T-helper 9 cell (primary cell): ENCODE measurements around the gene TENM4.

Source experiments
- DNase-seq: peaks from one replicate; pipeline ENCODE4 v3.0.0-alpha.2; 2020

TENM4 gene

GRCh38 chr11:79110321-79110720 lies 330.5 kb downstream of the TENM4 start:
- no peak for DNase-seq

DNA sequence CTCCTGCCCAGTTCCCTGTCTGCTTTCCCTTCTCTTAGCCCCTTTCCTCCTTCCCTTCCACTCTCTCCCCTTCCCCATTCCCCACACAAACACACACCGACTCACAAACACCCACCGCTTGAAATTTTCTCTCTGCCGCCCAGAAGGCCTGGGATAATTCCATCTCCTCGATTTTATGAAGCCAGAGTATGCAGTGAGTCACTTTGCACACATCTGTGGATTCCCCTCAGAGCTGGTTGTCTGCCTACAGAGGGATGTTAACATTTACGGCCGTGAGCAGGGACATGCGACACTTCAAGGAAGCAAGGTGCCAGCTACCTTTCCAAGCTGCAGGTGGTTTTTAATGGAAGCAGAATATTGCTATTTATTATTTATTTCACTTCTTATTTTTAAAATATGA lies 332.0 kb downstream of the TENM4 start:
- DNase-seq = no peak

- no peak for DNase-seq
Observed at GRCh38 chr11:79102840-79103239, 338.0 kb downstream of the TENM4 start.

GRCh38 chr11:79101656-79102055 lies 339.2 kb downstream of the TENM4 start:
- DNase-seq = no peak

DNA sequence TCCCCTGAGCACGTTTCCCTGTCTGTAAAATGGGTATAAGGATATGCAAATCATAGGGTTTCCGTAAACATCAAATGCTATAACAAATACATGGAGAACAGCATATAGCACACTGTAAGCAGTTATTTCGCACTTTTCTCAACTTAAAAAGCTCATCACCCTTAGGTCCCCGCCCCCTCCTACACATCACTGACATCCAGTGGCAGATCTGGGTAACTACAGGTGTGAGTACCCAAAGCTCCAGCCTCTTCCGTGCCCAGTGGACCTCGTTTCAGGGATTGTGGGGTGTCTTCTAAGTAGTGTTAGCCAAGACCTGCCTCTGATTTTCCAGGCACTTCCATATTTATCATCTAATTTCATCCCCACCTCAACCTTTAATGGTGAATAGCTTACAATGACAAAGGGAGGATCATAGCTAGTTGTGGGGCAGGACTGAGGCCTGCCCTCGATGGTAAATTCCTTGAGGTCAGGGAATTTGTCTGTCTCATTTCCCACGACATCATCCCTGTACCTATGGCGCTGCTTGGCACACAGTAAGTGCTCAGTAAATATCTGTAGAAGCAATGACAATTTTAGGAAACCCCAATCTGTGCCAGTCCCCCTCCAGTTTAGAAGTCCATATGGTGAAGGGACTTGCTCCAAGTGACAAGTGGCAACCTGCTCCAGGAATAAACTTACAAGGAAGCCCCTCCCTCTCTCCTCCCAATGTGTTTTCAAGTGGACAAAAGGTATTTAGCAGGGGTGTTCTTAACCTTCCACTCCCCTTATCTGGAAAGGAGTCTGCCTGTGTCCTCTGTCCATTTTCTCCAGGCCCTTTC lies 340.5 kb downstream of the TENM4 start:
- DNase-seq = no peak

- DNase-seq = no peak
Observed at GRCh38 chr11:79098146-79098545, 342.7 kb downstream of the TENM4 start.

DNA sequence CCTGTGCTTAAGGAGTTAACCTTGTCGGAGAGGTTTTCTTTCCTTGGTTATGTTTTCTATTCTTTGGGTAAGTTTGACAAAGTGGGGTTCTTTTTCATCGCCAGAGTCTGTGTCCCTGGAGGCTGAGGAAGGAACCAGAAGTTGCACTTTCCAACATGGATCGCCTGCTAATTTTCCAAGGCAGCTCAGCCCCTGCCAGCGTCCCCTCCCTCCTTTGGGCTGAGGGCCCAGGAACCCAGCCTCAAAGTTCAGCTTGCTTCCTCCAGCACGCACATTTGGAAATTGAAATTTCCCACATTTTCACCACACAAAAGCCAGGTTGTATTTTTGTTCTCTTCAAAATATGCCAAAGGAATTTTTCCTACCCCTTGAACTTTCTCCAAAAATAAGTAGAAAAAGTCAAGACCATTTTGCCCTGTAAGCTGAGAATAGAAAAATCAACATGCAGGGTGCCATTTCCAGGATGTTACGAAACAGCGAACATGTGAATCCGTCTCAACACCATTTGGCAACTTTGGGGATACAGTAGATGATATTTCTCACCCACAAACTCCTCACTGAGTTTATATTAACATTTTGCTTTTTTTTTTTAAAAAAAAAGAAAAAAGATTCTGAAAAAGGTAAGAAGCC lies 343.5 kb downstream of the TENM4 start:
- no peak for DNase-seq

- no peak for DNase-seq
Observed at GRCh38 chr11:79095424-79095823, 345.4 kb downstream of the TENM4 start.

DNA sequence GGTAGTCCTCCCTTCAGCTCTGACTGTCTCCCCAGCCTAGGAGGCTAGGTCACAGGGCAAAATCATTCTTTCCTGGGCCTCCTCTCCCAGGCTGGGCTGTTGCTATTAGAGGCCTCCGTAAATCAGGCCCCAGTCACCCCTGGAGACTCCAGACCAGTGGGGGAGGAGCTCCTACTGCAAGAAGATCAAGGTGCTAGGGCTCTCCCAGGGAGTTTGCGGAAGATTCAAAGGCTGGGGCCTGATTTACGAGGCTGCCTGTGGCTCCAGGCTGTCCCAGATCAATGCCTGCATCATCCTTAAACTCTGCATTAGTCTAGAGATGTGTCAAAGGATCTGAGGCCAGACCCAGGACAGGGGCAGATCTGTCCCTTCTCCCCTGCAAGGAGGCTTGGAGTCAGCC lies 346.2 kb downstream of the TENM4 start:
- DNase-seq = no peak

GRCh38 chr11:79092791-79093353 lies 348.0 kb downstream of the TENM4 start:
- DNase-seq = no peak

DNA sequence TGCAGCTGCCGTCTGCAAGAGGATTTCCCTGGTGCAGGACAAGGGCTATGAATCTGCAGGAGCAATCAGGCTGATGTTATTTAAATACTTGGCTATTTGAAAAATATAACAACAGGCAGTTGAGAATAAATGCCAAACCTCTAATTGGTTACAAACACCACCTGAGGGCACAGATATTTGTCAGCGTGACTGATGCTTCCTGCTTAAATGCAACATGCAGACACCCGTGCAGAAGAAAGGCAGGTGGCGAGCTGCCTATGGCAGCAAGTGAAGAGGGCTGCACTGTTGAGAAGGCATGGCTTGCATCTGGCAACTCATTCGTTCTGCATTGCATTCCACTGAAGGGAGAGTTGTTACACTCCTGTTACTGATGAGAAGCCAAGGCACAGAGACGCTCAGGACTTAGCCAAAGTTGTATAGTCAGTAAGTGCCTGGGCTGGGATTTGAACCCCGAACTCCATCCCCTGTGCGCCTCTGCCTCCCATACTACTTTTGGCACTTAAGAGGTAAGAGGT lies 350.6 kb downstream of the TENM4 start:
- no peak for DNase-seq

DNA sequence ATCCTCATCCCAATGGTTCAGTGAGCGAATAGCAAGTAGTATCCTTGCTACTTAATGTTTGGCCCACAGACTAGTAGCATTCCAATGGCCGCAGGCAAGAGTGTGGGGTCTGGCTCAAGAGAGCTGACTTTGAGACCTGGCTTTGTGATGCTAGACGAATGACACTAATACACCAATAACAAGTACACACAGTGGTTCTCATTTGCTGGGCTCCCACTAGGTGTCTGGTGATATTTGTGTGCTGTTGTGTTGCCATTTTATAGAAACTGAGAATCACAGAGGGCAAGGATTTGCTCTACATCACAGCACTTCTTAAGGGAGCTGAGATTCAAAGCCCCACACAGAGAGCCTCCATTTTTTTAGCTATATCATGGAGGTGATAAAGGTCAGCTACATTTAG lies 351.2 kb downstream of the TENM4 start:
- DNase-seq = no peak

DNA sequence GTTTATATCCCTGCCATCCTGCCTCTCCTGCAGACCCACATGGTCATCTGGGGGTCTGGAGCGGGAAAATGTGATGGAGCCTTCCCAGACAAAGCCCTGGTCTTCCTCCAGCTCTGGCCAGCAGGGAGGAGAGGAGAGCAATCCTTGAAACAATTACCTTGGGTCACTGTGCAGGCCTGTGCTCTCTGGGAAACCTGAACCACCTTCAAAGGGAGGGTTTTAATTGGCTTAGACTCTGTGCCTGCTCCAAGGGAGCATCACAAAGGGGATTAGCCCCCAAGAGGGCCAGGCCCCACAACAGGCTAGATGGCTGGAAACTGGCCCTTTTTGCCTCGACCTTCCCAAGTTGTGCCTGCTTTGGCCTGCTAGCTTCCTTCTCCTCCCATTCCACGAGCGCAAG lies 351.9 kb downstream of the TENM4 start:
- no peak for DNase-seq

GRCh38 chr11:79087961-79088318 lies 352.9 kb downstream of the TENM4 start:
- DNase-seq = no peak

DNA sequence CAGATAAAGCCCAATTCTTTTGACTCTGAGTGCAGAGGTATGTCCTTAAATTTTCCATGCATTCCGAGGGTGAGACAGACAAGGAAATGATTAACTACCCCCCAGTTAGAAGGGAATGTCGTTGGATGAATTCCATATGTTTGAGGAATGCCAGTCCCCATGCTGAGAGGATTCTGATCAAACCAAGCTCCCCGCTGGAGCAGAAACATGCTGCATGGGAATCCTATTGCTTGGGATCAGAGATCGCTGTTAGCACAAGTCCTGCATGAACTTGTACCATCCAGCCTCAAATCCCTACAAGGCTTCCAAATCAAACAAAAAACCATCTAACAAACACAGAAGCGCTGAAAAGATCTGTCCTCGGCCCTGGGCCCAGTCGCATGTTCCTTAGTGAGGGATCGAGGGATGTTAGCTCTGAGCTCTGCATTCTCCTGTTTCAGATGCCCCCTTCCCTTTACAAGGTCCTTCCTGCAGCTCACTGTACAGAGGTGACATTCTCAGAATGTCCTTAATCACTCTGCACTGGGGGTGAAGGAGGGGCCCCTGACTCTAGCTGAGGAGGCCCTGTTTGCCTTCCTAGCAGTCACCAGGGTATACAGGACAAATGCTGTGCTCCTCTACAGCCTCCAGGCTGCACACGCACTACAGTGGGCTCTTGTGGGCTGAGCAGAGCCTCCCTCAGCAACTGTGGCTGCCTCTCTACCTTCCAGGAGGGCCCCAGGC lies 353.4 kb downstream of the TENM4 start:
- DNase-seq = no peak

- no peak for DNase-seq
Observed at GRCh38 chr11:79086056-79086455, 354.8 kb downstream of the TENM4 start.

DNA sequence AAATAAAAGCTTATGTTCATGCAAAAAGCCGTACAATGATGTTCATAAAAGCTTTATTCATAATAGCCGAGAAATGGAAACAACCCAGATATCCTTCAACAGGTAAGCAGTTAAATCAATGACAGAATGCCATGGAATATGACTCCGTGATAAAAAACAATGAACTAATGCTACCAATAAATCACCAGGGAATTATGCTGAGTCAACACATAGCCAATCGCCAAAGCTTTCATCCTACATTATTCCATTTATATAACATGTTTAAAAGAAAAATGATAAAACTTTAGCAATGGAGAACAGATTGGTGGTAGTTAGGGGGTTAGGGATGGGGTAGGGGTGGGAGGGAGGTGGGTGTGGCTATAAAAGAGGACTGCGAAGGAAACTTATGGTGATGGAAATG lies 356.4 kb downstream of the TENM4 start:
- DNase-seq = no peak

DNA sequence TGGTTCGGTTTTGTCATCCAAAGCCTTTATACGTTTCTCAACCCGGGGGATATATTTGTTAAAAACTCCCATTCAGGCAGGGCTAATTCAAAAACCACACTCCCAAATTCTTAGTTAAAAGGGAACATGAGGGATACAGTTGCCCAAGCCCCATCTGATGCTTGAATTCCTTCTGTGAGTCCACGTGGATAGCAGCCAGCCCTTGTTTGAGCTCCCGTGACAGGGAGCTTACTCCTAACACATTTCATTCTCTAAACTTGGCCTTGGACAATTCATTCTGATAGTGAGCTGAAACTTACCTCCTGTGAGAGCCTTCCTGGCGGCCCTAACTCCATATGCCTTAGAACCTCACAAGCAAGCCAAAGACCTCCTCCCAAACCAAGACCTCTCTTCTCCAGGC lies 357.5 kb downstream of the TENM4 start:
- DNase-seq = no peak

DNA sequence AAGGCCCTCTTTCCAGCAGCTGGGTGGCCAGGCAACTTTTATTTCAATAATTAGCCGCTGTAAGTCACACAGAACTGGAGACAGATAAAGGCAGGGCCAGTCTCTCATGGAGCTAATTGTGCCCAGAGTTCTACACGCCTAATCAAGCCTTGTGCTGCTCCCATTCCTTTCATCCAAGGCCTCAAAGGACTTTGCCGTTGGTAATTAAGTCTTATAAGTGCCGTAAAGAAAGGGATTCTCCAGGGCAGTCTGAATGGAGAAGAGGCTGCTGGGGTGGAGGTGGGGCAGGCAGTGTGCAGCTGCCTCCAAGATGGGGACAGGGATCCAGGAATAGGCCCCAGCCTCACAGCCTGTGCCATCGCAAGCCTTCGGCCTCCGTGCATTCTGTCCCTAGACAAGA lies 357.9 kb downstream of the TENM4 start:
- DNase-seq = no peak

DNA sequence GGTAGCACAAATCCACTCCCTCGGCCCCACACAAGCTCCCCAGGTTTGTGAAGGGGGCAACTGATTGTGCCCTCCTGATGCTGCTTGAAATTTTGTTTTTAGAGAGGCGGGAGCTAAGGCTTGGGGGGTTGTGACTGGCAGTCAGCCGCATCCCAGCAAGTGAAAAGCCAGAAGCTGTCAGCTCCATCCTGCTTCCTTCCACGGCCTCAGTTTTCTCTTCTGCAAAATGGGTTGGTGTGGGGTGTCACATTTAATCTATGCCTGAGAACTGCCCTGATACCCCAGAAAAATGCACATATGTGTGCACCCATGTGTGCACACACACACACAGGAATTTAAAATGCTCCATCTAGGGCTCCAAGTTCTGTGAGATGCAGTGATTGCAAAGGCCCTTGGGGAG lies 358.6 kb downstream of the TENM4 start:
- no peak for DNase-seq

DNA sequence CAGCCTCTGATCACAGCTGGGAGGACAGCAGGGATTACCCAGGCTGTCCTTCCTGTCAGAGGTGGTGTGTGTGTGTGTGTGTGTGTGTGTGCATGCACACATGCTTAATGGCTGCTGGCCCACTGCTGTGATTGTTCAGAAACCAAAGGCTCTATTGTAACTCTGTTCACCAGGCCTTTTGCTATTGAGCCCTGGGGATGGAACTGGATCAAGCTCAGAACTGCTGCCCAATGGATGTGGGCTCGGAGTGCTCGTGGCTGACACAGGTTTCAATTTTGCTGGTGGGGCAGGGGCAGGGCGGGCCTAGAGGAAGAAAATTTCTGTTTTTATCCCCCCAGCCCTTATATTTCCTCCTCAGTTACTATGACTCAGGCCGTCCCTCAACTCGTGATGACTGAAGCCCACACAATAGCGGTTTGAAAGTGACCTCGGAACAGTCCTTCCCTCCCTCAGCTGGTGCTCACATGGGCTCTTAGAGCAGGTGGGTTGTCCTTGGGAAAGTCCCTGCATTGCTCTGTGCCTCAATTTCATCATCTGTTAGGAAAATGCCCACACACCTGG lies 359.3 kb downstream of the TENM4 start:
- no peak for DNase-seq

- no peak for DNase-seq
Observed at GRCh38 chr11:79080551-79080950, 360.3 kb downstream of the TENM4 start.

GRCh38 chr11:79078999-79079398 lies 361.8 kb downstream of the TENM4 start:
- no peak for DNase-seq
